SJCRH30 (cell line): ENCODE data around the gene CSNK1G3. TPM values are rescaled to one million over a fixed set of nuclear protein-coding genes. Genes with fewer than 3 reads are reported as not detected.

ENCODE experiments used
- total RNA-seq: library from RNA; depleted of rRNA; stranded (reverse); fragments of >200 nt; shearing (Covaris generic); gene quantifications from 2 replicates; pipeline ENCODE4 v1.2.3, GENCODE V29; 2014; rRNA removed

CSNK1G3 gene
- total RNA-seq, 1 experiment from 2014 or later, result 72.8 TPM

Other genes with a start within 250 kb of the CSNK1G3 start
- 19.2 and 23.5 TPM in 2 replicates for gene CEP120, start 88.8 kb upstream of the CSNK1G3 start, total RNA-seq